Measurements from ENCODE around the gene MGAT4A.
A peak's percentile ranks its signal among the peaks of the same experiment; 100 is the strongest.

DNA sequence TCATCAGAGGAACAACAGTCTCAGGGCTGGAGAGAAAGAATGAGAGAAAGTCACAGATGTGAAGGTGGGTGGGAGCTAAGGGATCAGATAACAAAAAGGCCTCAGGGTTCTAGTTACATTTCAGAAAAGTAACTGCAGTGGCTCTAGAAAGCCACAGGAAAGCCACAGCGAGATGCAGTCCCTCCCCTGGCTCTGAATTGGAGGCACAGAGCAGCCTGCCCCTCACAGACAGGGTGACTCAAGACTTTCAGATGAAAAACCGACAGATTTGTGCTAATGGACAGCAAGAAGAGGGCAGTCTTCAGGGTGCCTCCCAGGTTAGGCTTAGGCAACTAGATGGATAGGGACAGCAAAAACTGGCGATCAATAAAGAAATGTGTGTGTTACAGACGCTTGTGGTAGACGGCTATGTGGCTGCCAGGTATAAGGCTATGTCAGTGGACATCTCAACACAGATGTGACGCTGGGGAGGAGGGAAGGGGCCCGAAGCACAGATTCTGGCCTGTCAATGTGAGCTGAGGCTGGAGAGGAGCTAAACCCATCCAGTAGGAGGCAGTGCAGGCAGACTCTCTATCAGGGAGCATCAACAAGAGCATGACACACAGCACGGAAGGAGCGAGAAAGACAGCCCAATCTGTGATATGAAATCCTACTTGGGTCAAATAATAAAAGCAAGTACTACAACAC, 96.4 kb downstream of the MGAT4A start:
- TF ChIP-seq, protein P1, sequence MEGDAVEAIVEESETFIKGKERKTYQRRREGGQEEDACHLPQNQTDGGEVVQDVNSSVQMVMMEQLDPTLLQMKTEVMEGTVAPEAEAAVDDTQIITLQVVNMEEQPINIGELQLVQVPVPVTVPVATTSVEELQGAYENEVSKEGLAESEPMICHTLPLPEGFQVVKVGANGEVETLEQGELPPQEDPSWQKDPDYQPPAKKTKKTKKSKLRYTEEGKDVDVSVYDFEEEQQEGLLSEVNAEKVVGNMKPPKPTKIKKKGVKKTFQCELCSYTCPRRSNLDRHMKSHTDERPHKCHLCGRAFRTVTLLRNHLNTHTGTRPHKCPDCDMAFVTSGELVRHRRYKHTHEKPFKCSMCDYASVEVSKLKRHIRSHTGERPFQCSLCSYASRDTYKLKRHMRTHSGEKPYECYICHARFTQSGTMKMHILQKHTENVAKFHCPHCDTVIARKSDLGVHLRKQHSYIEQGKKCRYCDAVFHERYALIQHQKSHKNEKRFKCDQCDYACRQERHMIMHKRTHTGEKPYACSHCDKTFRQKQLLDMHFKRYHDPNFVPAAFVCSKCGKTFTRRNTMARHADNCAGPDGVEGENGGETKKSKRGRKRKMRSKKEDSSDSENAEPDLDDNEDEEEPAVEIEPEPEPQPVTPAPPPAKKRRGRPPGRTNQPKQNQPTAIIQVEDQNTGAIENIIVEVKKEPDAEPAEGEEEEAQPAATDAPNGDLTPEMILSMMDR (conservative IDR thresholded peaks at IDR 0.05; ENCODE audit: low read length), result peak; percentile 81
- TF ChIP-seq EZH2phosphoT487 (IDR thresholded peaks at IDR 0.05; ENCODE audit: borderline replicate concordance), result no peak

All from Loucy (cell line).